ENCODE measurements around the gene SBF1. TPM values are rescaled to one million over a fixed set of nuclear protein-coding genes. Genes with fewer than 3 reads are reported as not detected.
A peak's percentile ranks its signal among the peaks of the same experiment; 100 is the strongest.

SBF1 gene
- total RNA-seq, 2 experiments from 2014 or later = 192 to 207 TPM

DNA sequence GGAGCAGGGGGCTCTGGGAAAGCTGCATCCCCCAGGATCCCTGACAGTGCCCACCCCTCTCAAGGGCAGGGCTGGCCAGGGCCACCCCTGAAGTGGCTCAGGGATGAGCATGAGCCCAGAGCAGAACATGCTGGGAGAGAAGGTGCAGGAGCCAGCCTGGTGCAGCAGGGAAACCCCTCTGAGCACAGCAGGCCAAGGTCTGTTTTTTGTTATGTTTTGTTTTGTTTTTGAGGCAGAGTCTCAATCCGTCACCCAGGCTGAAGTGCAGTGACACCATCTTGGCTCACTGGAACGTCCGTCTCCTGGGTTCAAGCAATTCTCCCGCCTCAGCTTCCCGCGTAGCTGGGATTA lies 792 bp upstream of the SBF1 start:
- DNase-seq (no peak), ATAC-seq (no peak)
- no peaks in the 10 kb centered on the region for H3K9me3 Mint-ChIP-seq (ENCODE audit: low read depth)
- CTCF ChIA-PET = interaction anchor here (4.0 kb wide), 1 partner anchor 22 kb away, joined by 28 read pairs; no protein-coding TSS in a partner anchor
- H3K4me3 Mint-ChIP-seq = peak overlapping the region; percentile 51
- peak overlapping the region; percentile 72 for H3K27ac Mint-ChIP-seq
- H3K36me3 Mint-ChIP-seq = peaks cover 5% of the 10 kb centered on the region
- H3K4me1 Mint-ChIP-seq = peaks cover 42% of the 10 kb centered on the region
- peaks cover 16% of the 10 kb centered on the region for H3K27me3 Mint-ChIP-seq

DNA sequence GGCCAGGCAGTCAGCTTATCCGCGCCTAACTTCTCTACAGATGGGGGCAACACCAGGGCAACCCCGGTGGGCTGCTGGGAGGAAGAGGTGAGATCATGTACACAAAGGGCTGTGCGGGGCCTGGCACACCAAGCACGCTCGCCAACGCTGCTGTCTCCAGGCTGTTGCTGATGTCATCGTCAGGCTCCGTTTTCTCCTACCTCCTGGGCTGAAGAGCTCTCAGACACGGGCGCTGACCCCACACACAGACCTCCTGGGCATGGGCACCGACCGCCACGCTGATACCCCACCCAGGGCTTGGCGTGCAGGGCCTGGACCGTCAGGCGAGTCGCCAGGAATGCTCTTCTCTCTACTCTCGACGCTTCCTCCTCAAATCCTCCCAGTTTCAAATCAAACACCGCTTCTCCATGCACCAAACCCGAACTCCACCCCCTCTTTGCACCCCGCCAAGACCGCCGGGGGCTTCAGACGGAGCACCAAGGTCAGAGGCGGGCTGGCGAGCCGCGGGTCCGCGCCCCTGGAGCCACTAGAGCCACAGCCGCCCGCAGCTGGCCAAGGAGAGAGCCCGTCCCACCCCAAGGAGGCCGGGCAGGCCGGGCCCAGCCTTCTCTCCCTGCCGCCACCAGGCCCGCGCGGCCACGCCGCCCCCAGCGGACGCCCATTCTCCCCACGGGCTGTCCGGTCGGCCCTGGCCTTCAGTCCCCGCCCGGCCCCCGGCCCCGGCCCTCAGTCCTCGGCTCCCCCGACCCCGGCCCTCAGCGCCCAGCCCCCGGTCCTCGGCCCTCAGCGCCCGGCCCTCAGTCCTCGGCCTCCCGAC lies 772 bp downstream of the SBF1 start:
- peak overlapping the region; percentile 95 for H3K27ac Mint-ChIP-seq
- CTCF ChIA-PET = interaction anchor here (0.8 to 4.0 kb wide), 18 partner anchors 8 to 223 kb away, joined by 3 to 28 read pairs (median 4); partner anchors contain the start of genes ADM2, HDAC10, LMF2 and NCAPH2
- H3K4me1 Mint-ChIP-seq = peaks cover 53% of the 10 kb centered on the region
- H3K9me3 Mint-ChIP-seq (ENCODE audit: low read depth) = no peaks in the 10 kb centered on the region
- H3K4me3 Mint-ChIP-seq = peak overlapping the region; percentile 93
- DNase-seq (peak; percentile 71), ATAC-seq (no peak)
- H3K36me3 Mint-ChIP-seq = peaks cover 5% of the 10 kb centered on the region
- peaks cover 6% of the 10 kb centered on the region for H3K27me3 Mint-ChIP-seq

DNA sequence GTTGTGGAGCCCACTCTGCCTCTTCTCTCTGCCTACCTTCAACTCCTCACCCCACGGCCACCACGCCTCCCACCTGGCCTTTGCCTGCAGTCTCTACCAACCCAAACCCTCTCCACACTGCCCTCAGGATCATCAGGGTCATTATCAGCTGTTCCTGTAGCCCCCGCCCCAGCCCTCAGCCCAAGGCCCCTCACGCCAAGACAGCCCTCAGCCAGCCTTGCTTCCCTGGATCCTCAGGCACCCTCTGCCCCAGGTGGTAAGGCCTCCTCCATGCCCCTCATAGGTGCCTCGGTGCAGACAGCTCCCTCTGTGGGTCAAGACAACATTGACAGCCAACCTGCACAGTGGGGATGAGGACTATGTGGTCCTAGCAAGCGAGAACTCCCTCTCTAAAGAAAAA lies 1.7 kb downstream of the SBF1 start:
- ATAC-seq = peak; percentile 21
- no peaks in the 10 kb centered on the region for H3K27me3 Mint-ChIP-seq
- peak overlapping the region; percentile 95 for H3K27ac Mint-ChIP-seq
- H3K4me3 Mint-ChIP-seq = peak overlapping the region; percentile 93
- CTCF ChIA-PET = interaction anchor here (0.8 to 4.0 kb wide), 18 partner anchors 9 to 222 kb away, joined by 3 to 28 read pairs (median 4); partner anchors contain the start of genes ADM2, HDAC10, LMF2 and NCAPH2
- DNase-seq = peak; percentile 79
- H3K4me1 Mint-ChIP-seq = peaks cover 63% of the 10 kb centered on the region
- H3K36me3 Mint-ChIP-seq = peaks cover 5% of the 10 kb centered on the region
- no peaks in the 10 kb centered on the region for H3K9me3 Mint-ChIP-seq (ENCODE audit: low read depth)

DNA sequence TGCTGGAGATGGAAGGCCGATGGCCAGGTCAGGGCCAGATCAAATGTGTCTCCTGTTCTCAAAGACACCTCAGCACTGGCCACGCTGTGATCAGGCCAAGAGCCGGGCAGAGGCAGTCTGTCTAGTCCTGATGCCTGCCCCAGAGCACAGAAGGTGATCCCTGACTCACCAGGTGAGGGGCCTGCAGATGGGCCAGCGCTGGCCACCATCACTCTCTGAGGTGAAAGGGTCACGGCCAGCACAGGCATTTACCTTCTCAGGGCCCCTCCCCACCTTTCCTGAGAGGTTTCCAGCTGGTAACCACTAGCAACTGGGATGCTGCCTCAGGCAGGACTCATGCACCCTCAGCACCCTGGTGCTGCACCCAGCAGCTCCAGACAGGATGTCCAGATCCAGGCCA lies 2.9 kb downstream of the SBF1 start:
- Mint-ChIP-seq H3K4me3 (peak overlapping the region; percentile 23), H3K27ac (peak overlapping the region; percentile 88), H3K36me3 (peaks cover 8% of the 10 kb centered on the region), H3K9me3 (ENCODE audit: low read depth) (no peaks in the 10 kb centered on the region), H3K4me1 (peaks cover 67% of the 10 kb centered on the region), H3K27me3 (no peaks in the 10 kb centered on the region)
- no peak for DNase-seq
- no peak for ATAC-seq
- CTCF ChIA-PET = interaction anchor here (0.6 to 4.0 kb wide), 11 partner anchors 10 to 195 kb away, joined by 3 to 28 read pairs (median 10); partner anchors contain the start of genes ADM2 and SCO2

DNA sequence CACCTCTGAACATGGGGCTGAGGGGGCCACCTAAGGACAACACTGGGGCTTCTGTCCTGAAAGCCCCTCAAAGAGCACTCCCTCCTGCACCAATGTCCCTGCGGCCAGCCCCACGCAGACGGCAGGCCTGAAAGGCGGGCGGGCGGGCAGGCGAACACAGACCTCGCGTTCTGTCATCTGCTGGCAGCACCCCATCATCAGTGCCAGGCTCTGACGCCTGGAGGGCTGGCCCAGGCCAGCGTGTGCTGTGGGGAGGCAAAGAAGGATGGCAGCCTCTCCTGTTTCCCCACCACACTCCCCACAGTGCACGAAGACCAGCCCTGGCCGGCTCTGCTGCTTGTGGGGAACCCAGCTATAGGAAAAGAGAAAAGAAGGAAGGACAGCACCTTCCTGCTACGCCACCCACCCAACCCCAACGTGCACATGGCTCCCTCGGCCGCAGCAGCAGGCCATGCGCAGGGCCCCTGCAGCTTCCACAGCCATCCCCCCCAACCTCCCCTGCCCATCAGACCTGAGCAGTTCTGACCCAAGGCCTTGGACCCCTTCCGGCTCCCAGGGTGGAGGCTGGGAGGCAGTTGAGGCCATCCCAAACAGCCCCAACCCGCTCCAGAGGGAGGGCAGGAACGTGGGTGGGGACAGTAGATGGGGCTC lies 3.5 kb downstream of the SBF1 start:
- Mint-ChIP-seq H3K27me3 (no peaks in the 10 kb centered on the region), H3K4me1 (peaks cover 72% of the 10 kb centered on the region), H3K27ac (peak overlapping the region; percentile 88), H3K36me3 (peaks cover 14% of the 10 kb centered on the region), H3K9me3 (ENCODE audit: low read depth) (no peaks in the 10 kb centered on the region), H3K4me3 (peak overlapping the region; percentile 69)
- ATAC-seq (no peak), DNase-seq (no peak)
- CTCF ChIA-PET = interaction anchor here (1.1 to 4.0 kb wide), 12 partner anchors 9 to 150 kb away, joined by 3 to 28 read pairs (median 10); partner anchors contain the start of genes ADM2, SCO2 and TYMP

DNA sequence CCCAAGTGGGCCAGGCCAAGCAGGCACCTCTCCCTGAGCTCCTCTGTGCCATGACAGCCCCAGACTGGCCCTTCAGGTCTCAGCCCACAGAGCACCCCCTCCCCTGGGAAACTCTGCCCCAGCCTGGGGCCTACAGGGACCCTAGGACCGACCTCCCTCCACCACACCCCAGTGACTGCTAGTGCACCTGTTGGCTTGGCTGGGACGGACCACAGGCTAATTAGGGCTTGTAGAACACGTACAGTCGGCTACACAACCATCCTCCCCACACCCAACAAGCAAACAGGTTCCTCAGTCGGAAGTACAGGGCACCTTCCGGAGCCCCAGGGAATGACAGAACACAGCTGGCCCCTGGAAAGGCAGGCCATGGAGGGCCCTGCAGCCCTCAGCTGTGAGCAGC lies 4.3 kb downstream of the SBF1 start:
- Mint-ChIP-seq H3K9me3 (ENCODE audit: low read depth) (no peaks in the 10 kb centered on the region), H3K36me3 (peaks cover 19% of the 10 kb centered on the region), H3K4me3 (peak overlapping the region; percentile 69), H3K4me1 (peaks cover 72% of the 10 kb centered on the region), H3K27me3 (no peaks in the 10 kb centered on the region), H3K27ac (peak overlapping the region; percentile 88)
- DNase-seq (peak; percentile 61), ATAC-seq (no peak)
- CTCF ChIA-PET = interaction anchor here (0.6 to 4.0 kb wide), 13 partner anchors 10 to 194 kb away, joined by 3 to 20 read pairs (median 6); partner anchors contain the start of genes ADM2, LMF2, SCO2 and TYMP

DNA sequence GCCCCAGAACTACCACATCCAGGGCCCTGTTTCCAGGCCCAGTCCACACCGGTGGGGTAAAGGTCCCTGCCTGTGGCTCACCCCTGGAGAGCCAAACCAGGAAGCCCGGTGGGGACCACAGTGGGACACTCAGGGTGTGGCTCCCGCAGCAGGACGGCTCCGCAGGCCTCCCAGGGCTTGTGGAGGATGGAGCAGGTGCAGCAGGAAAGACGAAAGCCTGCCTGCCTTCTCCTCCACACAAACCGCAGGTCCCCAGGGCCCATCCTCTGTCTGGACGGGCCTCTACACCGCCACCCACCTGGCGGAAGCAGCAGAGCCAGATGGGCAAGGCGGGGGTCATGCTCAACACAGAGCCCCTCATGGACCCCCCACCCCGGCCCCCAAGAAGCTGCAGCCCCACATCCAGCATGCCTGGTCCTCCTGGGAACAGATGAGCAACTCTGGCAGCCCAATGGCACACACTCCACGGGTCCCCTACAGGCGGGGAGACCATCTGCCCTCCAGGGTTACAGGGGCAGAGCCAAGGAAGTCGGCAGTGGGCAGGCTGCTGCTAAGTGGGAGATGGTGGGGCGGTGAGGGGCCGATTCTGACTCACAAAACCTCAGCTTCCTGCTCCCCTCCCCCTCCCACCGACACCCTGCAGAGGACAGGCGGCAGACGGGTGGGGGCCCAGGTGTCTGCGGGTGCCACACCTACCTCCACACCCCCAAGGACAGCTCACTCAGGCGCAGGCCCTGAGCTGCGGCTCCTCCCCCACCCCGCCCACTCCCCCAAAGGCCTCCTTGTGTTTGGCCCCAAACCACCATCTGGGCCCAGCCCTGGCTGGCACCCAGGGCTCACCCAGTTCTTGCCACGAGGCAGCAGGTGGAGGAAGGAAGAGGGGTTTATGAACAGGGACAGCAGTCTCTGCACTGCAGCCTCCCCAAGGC lies 5.2 kb downstream of the SBF1 start:
- peak overlapping the region; percentile 69 for H3K4me3 Mint-ChIP-seq
- H3K36me3 Mint-ChIP-seq = peaks cover 19% of the 10 kb centered on the region
- peaks cover 69% of the 10 kb centered on the region for H3K4me1 Mint-ChIP-seq
- CTCF ChIA-PET = interaction anchor here (0.6 to 4.0 kb wide), 15 partner anchors 12 to 193 kb away, joined by 3 to 20 read pairs (median 5); partner anchors contain the start of genes ADM2, LMF2, NCAPH2 and SCO2
- H3K27ac Mint-ChIP-seq = peak overlapping the region; percentile 88
- no peaks in the 10 kb centered on the region for H3K9me3 Mint-ChIP-seq (ENCODE audit: low read depth)
- peak; percentile 77 for ATAC-seq
- DNase-seq = peak; percentile 99
- H3K27me3 Mint-ChIP-seq = no peaks in the 10 kb centered on the region

DNA sequence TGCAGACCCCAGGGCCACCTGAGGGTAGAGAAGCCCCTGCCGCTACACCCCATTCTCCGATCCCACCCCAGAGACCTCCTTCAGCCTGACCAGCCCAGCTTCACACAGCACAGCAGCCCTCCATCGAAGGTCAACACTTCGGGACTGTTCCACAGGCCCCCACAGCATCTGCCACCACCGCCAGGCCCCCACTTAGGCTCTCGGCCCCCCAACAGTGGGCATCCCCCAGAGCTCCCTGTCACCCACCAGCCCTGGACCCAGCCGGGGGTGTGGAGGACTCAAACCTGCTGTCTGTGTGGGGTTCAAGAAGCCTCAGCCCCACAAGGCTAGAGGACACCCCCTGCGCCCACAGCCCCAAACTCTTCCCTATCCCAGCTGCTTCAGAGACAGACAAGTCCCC lies 6.2 kb downstream of the SBF1 start:
- H3K27ac Mint-ChIP-seq = peak overlapping the region; percentile 88
- CTCF ChIA-PET = interaction anchor here (0.6 to 4.0 kb wide), 8 partner anchors 10 to 153 kb away, joined by 3 to 20 read pairs (median 4); partner anchors contain the start of genes LMF2, NCAPH2 and SCO2
- H3K4me1 Mint-ChIP-seq = peaks cover 69% of the 10 kb centered on the region
- no peak for ATAC-seq
- no peaks in the 10 kb centered on the region for H3K9me3 Mint-ChIP-seq (ENCODE audit: low read depth)
- peak overlapping the region; percentile 69 for H3K4me3 Mint-ChIP-seq
- no peaks in the 10 kb centered on the region for H3K27me3 Mint-ChIP-seq
- DNase-seq = no peak
- peaks cover 26% of the 10 kb centered on the region for H3K36me3 Mint-ChIP-seq

DNA sequence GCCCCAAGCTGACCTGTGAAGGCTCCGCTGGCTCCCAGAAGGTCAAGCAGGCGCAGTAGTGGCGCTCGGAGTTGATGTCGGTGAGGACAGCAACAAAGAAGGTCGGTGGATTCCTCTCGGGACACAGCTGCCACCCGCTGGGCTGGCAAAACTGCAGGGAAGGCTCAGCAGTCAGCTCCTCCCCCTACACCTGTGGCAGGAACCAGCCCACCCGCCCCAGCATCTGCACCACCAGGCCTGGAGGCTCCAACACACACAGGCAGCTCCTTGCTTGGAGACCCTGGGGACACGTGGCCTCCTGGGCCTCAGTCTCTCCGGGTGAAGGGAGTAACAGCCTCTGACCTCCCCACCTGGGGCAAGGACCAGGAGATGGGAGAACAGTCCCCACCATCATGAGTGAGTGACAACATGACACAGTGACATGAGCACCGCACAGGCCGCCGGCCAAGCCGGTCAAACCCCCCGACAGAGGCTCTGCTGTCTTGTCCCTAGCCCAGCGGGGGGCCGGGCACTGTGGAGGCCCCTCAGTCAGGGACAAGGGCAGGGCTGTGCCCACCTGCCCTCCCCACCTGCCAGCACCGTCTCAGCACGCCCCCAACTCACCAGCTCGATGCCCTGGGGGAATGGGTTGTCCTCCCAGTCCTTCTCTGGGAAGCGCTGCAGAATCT lies 6.9 kb downstream of the SBF1 start:
- H3K27ac Mint-ChIP-seq = peak overlapping the region; percentile 88
- peaks cover 61% of the 10 kb centered on the region for H3K4me1 Mint-ChIP-seq
- DNase-seq (no peak), ATAC-seq (no peak)
- H3K36me3 Mint-ChIP-seq = peaks cover 25% of the 10 kb centered on the region
- H3K9me3 Mint-ChIP-seq (ENCODE audit: low read depth) = no peaks in the 10 kb centered on the region
- CTCF ChIA-PET = interaction anchor here (0.6 to 4.0 kb wide), 7 partner anchors 9 to 154 kb away, joined by 3 to 20 read pairs (median 3); partner anchors contain the start of gene SCO2
- no peak overlapping the region for H3K4me3 Mint-ChIP-seq
- no peaks in the 10 kb centered on the region for H3K27me3 Mint-ChIP-seq

DNA sequence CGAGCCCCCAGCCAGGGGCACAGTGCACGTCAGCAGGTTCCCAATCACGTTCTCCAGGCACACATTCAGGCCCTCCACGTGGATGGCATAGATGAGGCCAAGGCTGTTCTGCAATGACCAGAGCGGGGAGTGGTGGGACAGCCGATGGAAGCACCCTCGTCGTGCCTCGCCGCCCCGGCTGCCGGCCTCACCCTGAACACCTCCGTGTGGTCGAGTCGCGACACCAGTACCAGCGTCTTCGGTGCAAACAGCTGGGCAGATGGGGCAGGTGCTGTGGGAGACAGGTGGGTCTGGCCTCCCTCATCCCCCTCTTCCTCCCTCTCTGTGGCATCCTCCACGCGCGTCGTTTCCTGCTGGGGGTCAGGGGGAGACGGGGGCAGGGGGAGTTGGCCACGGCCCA lies 7.5 kb downstream of the SBF1 start:
- no peak overlapping the region for H3K27ac Mint-ChIP-seq
- no peaks in the 10 kb centered on the region for H3K27me3 Mint-ChIP-seq
- ATAC-seq (no peak), DNase-seq (no peak)
- CTCF ChIA-PET = interaction anchor here (0.6 to 1.3 kb wide), 3 partner anchors 11 to 31 kb away, joined by 3 read pairs; no protein-coding TSS in a partner anchor
- H3K4me3 Mint-ChIP-seq = no peak overlapping the region
- H3K36me3 Mint-ChIP-seq = peaks cover 24% of the 10 kb centered on the region
- peaks cover 56% of the 10 kb centered on the region for H3K4me1 Mint-ChIP-seq
- no peaks in the 10 kb centered on the region for H3K9me3 Mint-ChIP-seq (ENCODE audit: low read depth)

DNA sequence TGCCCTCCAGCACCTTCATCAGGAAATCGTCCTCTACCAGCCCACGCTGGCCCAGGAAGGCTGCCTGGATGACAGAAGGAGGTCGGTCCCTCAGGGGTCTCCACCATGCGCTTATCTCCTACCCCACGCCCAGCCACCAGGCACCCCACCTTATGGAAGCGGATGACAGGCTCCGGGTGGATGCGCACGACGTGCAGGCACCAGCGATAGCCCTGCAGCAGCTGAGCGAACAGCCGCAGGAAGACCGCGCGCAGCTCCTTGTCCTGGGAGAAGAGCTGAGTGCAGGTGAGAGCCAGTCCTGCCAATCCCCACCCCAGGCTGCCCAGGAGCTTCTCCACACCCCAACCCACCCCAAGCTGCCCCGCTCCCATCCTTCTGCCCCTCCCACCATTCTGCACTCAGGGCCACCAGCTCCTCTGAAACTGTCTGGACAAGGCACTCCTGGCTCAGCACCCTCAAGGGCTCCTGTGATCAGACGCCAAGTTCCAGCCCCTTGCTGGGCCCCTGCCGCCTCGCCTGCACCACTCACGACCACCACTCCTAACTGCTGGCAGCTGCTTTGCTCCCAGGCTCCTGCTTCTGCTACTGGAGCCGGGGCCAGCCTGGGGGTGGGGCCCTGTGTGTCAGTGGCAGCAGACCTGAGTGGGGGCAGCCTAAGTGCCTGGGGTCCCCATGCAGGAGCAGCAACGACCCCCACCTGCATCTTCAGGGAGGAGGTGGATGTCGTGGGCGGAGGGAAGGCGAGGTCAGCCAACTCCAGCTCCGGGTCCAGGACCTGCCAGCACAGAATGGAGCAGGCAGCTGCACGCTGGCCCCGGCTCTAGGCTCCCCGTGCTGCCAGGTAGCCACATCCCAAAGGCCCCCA lies 9.5 kb downstream of the SBF1 start:
- Mint-ChIP-seq H3K36me3 (peaks cover 30% of the 10 kb centered on the region), H3K4me1 (peaks cover 35% of the 10 kb centered on the region), H3K9me3 (ENCODE audit: low read depth) (no peaks in the 10 kb centered on the region)

More for the DNA sequence above, 9.5 kb downstream of the SBF1 start:
- Mint-ChIP-seq H3K27me3 (no peaks in the 10 kb centered on the region), H3K4me3 (no peak overlapping the region), H3K27ac (no peak overlapping the region)
- DNase-seq (no peak), ATAC-seq (no peak)
- CTCF ChIA-PET = interaction anchor here (0.7 kb wide), 2 partner anchors 43 to 57 kb away, joined by 3 read pairs; no protein-coding TSS in a partner anchor
